GM12878 (cell line): ENCODE measurements around the gene ZFP3. TPM values are rescaled to one million over a fixed set of nuclear protein-coding genes. Genes with fewer than 3 reads are reported as not detected.
"Not testable (repeated sequence)": the region's sequence is repeated elsewhere in the genome, so short reads cannot be mapped to it uniquely, and the experiment has no call there.

Experiments
- ATAC-seq: fragments of 200-7000 bp; cut with Tn5 transposase; 3 replicates; pipeline ENCODE4 v1.9.1; 2020; ENCODE audit warnings: mild to moderate bottlenecking, moderate library complexity
- BruUV-seq: library from RNA; stranded (reverse); fragments of 400-500 nt; replicated peaks from 2 replicates; lab custom pipeline; 2021; lab: Mats Ljungman, UMichigan
- CTCF ChIA-PET: fragments of 300-600 bp; sonication (Branson Sonifier 250); formaldehyde crosslinking; extraction: SDS; loops from one replicate; lab custom pipeline; 2021; ENCODE audit warnings: inconsistent platforms; lab: Yijun Ruan, JAX
- POLR2A ChIA-PET: fragments of 350-600 bp; formaldehyde crosslinking; extraction: SDS; loops from one replicate; lab custom pipeline; 2021; ENCODE audit warnings: inconsistent platforms; lab: Charles Lee
- RAD21 ChIA-PET: fragments of 300-600 bp; sonication (Branson Sonifier 250); formaldehyde crosslinking; loops from one replicate; lab custom pipeline; 2023; ENCODE audit warnings: antibody characterized with exemption; ENCODE audit not compliant: unreplicated experiment; lab: Charles Lee
- SMC1A ChIA-PET: fragments of 300-600 bp; sonication (Branson Sonifier 250); formaldehyde crosslinking; loops from one replicate; lab custom pipeline; 2023; ENCODE audit not compliant: unreplicated experiment, uncharacterized antibody; lab: Charles Lee
- DNase-seq: peaks from one replicate; pipeline ENCODE4 v3.0.0-alpha.2; 2011; ENCODE audit warnings: low read depth, low spot score
- FAIRE-seq: peaks from 3 replicates; lab custom pipeline; 2011; peaks lifted over from hg19 to GRCh38; lab: Jason Lieb, UNC
- H2AFZ ChIP-seq: 2 replicates; pipeline ENCODE4 v1.6.0; 2011; ENCODE audit warnings: low read depth, low read length, control low read depth; ENCODE audit not compliant: control insufficient read depth
- H3K27ac ChIP-seq: 2 replicates; pipeline ENCODE4 v1.5.1; 2011; ENCODE audit warnings: control low read depth; ENCODE audit not compliant: control insufficient read depth, insufficient read depth
- H3K27me3 ChIP-seq, 2 experiments: replicated peaks in 1 of 2; 2 replicates each; pipeline versions ENCODE4 v1.6.0 to v1.6.1; 2011; ENCODE audit warnings: low read length in 1 of 2; ENCODE audit not compliant: control insufficient read depth in 2 of 2, insufficient read depth in 2 of 2
- H3K36me3 ChIP-seq, 2 experiments: 2 replicates each; pipeline ENCODE4 v1.5.1; 2011; ENCODE audit warnings: low read length in 1 of 2; ENCODE audit not compliant: control insufficient read depth in 2 of 2, insufficient read depth in 2 of 2
- H3K4me1 ChIP-seq: 2 replicates; pipeline ENCODE4 v1.6.1; 2011; ENCODE audit warnings: mild to moderate bottlenecking, low read length, moderate library complexity, mixed read lengths; ENCODE audit not compliant: control insufficient read depth, insufficient read depth
- H3K4me2 ChIP-seq: 2 replicates; pipeline ENCODE4 v1.6.0; 2011; ENCODE audit warnings: control low read depth; ENCODE audit not compliant: control insufficient read depth, insufficient read depth
- H3K4me3 ChIP-seq: fragments of 200-600 bp; sonication (generic); 2 replicates; pipeline ENCODE4 v1.5.1; 2016
- H3K79me2 ChIP-seq: 2 replicates; pipeline ENCODE4 v1.6.0; 2011; ENCODE audit warnings: low read length; ENCODE audit not compliant: control insufficient read depth, insufficient read depth
- H3K9ac ChIP-seq: 2 replicates; pipeline ENCODE4 v1.8.0; 2011; ENCODE audit warnings: low read length, control low read depth, mixed read lengths; ENCODE audit not compliant: control insufficient read depth, insufficient read depth
- H3K9me3 ChIP-seq: replicated peaks from 3 replicates; pipeline ENCODE4 v1.5.1; 2011; ENCODE audit warnings: mild to moderate bottlenecking, low read length; ENCODE audit not compliant: control insufficient read depth, insufficient read depth
- H4K20me1 ChIP-seq: 2 replicates; pipeline ENCODE4 v1.6.0; 2011; ENCODE audit not compliant: control insufficient read depth, insufficient read depth
- WGBS: methylation state at CpG from one replicate; pipeline ENCODE4 v1.1.6; 2016; ENCODE audit warnings: low lambda C conversion rate; ENCODE audit not compliant: insufficient replicate concordance, insufficient coverage; ENCODE audit errors: missing lambda C conversion rate; 5-methylcytosine and 5-hydroxymethylcytosine counted together
- in situ Hi-C: fragments of 300-500 bp; cut with MboI; formaldehyde crosslinking; loops from 9 replicates; pipeline ENCODE4 v1.14.3; 2018; ENCODE audit warnings: mixed read lengths
- intact Hi-C: fragments of 100-400 bp; cut with micrococcal nuclease; formaldehyde crosslinking; loops from one replicate; pipeline ENCODE4 v1.14.2; 2022; ENCODE audit not compliant: unreplicated experiment
- polyA plus RNA-seq, 11 experiments: library from polyadenylated mRNA; depleted of rRNA in 4 of 11; unstranded in 6 of 11; stranded (reverse) in 5 of 11; fragments of >200 nt; fragmentation: Nextera tagmentation in 4 of 11; fragmentation: Illumina TruSeq in 1 of 11; extraction: Ambion mirVana in 4 of 11; extraction: Trizol in 1 of 11; gene quantifications; 1 replicate in 1 of 11; 2 replicates in 10 of 11; pipeline versions ENCODE4 v1.2.1 to v1.2.3, GENCODE V29; 2011 to 2016; ENCODE audit warnings: inconsistent platforms in 2 of 11, missing spikeins in 2 of 11, low read depth in 1 of 11
- total RNA-seq, 4 experiments: library from RNA; depleted of rRNA in 3 of 4; stranded (reverse); fragments of >200 nt in 3 of 4; fragmentation: Illumina TruSeq in 1 of 4; extraction: Trizol in 1 of 4; gene quantifications; 2 replicates each; pipeline versions ENCODE4 v1.2.1 to v1.2.3, GENCODE V29; 2013 to 2021

Gene ZFP3
- total and polyA plus RNA-seq, 10 of the 15 experiments (the other 5 are each of a cell fraction or from before 2014, with no cell fraction given) = 0.37 to 4.1 (median 1.6) TPM

DNA sequence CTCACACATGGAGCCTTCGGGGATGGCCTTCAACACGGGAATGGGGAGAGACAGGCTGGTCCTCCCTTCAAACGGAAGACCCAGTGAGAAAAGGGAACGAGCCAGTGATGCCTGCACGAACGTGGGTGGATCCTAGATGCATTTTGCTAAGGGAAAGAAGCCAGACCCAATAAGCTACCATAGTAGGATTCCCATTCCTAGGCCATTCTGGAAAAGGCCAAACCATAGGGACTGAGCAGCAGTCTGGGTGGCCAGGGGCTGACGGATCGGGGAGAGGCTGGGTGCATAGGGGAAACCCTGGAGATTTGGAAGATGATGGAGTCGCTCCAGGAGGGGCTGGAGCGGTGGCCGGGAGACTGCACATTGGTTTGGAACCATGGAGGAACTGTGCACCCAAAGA lies 56.3 kb downstream of the ZFP3 start:
- POLR2A ChIA-PET, H3K9ac ChIP-seq, H2AFZ ChIP-seq, FAIRE-seq, RAD21 ChIA-PET, DNase-seq, in situ Hi-C loops, H3K4me3 ChIP-seq, H3K36me3 ChIP-seq, H3K9me3 ChIP-seq, H4K20me1 ChIP-seq, ATAC-seq, CTCF ChIA-PET, BruUV-seq, H3K27me3 ChIP-seq, H3K4me1 ChIP-seq, intact Hi-C loops, H3K27ac ChIP-seq, SMC1A ChIA-PET, H3K79me2 ChIP-seq, H3K4me2 ChIP-seq: not testable (repeated sequence)
- WGBS = 45% methylated on average over 11 of the region's 11 CpGs

DNA sequence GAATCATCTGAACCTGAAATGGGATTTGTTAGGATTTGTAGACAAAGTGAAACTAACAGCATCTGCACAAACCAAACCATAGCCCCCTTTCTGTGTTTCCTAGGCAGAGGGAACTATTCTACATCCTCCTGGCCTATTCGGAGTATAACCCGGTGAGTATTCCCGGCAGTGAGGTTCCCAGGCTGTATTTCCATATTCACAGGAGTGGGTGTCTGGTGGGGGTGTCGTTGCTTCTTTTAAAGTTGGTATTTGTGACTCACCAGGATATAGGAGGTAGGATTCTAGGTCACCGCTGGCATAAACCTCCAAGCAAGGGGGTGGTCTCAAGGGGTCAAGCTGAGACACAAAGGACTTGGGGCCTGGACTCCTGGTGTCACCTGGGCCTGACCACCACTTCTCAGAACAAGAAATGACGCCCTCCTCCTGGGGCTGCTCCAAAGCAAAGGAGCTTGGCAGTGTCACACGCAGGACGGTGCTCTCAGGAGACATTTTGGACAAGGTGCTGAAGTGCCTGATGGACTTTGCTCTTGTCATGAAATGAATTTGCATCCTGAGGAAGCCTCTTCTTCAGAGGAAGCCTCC lies 57.0 kb downstream of the ZFP3 start:
- BruUV-seq, H3K4me3 ChIP-seq, H3K36me3 ChIP-seq, H3K4me1 ChIP-seq, DNase-seq, RAD21 ChIA-PET, H4K20me1 ChIP-seq, ATAC-seq, H3K27ac ChIP-seq, FAIRE-seq, H3K27me3 ChIP-seq, in situ Hi-C loops, SMC1A ChIA-PET, POLR2A ChIA-PET, H3K79me2 ChIP-seq, H2AFZ ChIP-seq, intact Hi-C loops, H3K4me2 ChIP-seq, H3K9ac ChIP-seq, CTCF ChIA-PET, H3K9me3 ChIP-seq: not testable (repeated sequence)
- 67% methylated on average over 8 of the region's 8 CpGs for WGBS
